Measurements from ENCODE around the gene PDF.

PDF gene

GRCh38 chr16:69277413-69277812, 53.0 kb downstream of the PDF start:
- DNase-seq (ENCODE audit: low read depth in 2 of 2): no peak

Data from activated CD8-positive, alpha-beta memory T cell treated with anti-CD3 and anti-CD28 coated beads for 4 hours (primary cell).